GM21576 (cell line): Measurements from ENCODE around the gene LRRK1.

Source experiments
- ATAC-seq: cut with Tn5 transposase; IDR thresholded peaks from one replicate; pipeline ENCODE4 v1.9.1; 2021; ENCODE audit warnings: mild to moderate bottlenecking, moderate library complexity; ENCODE audit not compliant: unreplicated experiment

Gene LRRK1

GRCh38 chr15:101052031-101052620 lies 133.0 kb downstream of the LRRK1 start:
- ATAC-seq, result no peak

GRCh38 chr15:101052681-101053121 lies 133.5 kb downstream of the LRRK1 start:
- ATAC-seq, result no peak

- ATAC-seq, result no peak
These were observed 134.1 kb downstream of the LRRK1 start for GRCh38 chr15:101053261-101053660.

- ATAC-seq, result no peak
These were observed 135.0 kb downstream of the LRRK1 start for GRCh38 chr15:101054116-101054515.

- ATAC-seq, result no peak
These were observed 135.8 kb downstream of the LRRK1 start for GRCh38 chr15:101054991-101055390.

GRCh38 chr15:101055411-101055810 lies 136.3 kb downstream of the LRRK1 start:
- ATAC-seq, result no peak

- no peak for ATAC-seq
These were observed 137.5 kb downstream of the LRRK1 start for GRCh38 chr15:101056366-101057334.

GRCh38 chr15:101057841-101058407 lies 138.8 kb downstream of the LRRK1 start:
- no peak for ATAC-seq

- ATAC-seq, result no peak
These were observed 139.6 kb downstream of the LRRK1 start for GRCh38 chr15:101058735-101059134.

GRCh38 chr15:101059381-101060341 lies 140.5 kb downstream of the LRRK1 start:
- ATAC-seq, result no peak

- ATAC-seq, result no peak
These were observed 141.7 kb downstream of the LRRK1 start for GRCh38 chr15:101060576-101061551.

GRCh38 chr15:101062063-101062462 lies 142.9 kb downstream of the LRRK1 start:
- no peak for ATAC-seq

GRCh38 chr15:101062471-101063171 lies 143.5 kb downstream of the LRRK1 start:
- peak; percentile 61 for ATAC-seq

- ATAC-seq, result no peak
These were observed 144.1 kb downstream of the LRRK1 start for GRCh38 chr15:101063212-101063611.

GRCh38 chr15:101063891-101064794 lies 145.0 kb downstream of the LRRK1 start:
- no peak for ATAC-seq

GRCh38 chr15:101064795-101065569 lies 145.8 kb downstream of the LRRK1 start:
- ATAC-seq, result no peak
